HG02610 (cell line): Measurements from ENCODE around the gene SLC16A9.
A peak's percentile ranks its signal among the peaks of the same experiment; 100 is the strongest.
"Not testable (repeated sequence)": the region's sequence is repeated elsewhere in the genome, so short reads cannot be mapped to it uniquely, and the experiment has no call there.

Source experiments
- ATAC-seq: cut with Tn5 transposase; IDR thresholded peaks from one replicate; pipeline ENCODE4 v1.9.1; 2021; ENCODE audit warnings: mild to moderate bottlenecking, moderate library complexity; ENCODE audit not compliant: unreplicated experiment

SLC16A9 gene

DNA sequence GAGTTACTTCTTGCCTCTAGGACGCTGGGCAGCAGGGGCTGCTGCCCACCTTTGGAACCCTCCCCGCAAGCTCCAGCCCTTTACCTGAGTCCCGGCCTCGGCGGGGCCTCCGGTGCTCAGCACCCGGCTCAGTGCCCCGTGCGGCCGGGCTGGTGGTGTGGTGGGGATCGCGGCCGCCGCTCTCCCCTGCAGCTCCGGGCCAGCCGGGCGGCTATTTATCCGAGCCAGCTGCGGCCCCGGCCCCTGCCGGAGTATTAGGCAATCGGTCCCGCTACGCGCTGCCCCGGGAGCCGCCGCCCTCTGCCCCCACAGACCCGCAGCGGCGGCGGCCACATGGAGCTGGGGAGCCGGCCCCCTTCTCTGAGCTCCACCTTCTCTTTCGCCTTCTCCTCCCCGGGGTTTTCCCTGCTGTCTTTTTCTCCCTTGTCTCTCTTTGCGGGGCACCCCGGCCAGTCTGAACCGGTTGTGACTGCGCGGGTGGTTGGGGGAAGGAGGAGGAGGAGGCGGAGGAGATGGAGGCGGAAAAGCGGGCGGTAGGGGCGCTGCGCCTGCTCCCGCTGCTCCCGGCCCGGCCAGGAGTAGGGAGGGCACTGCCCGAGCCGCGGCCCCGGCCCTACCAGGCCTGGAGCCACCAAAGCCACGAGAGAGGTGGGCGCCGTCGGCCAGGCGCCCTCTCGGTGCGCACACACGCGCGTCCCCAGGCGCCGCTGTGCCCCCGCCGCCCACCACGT, at the start of gene SLC16A9:
Gene SLC16A9 (minus strand): TSS at position 456 of the 731 bp plus-strand sequence. CDS start 25,559 bp downstream, outside the sequence.
- ATAC-seq, result peak; percentile 95

DNA sequence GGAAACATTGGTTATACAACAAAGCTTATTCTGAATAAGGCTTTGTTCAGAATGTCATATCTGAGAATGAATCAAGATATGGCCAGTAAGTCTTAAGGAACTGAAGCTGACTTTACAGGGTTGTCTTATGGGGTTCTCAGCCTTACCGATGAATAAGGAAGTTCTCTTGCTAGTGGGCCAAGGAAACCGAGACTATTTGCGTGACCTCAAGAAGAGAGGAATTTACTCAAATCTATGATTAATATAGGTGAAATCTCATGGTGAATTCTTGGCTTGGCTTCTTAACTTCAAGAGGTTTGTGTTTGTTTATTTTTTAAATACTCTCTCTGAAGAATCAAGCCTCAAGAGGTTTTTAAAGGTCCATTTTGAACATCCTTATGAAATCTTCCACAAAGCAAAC, 48.3 kb upstream of the SLC16A9 start:
- no peak for ATAC-seq

DNA sequence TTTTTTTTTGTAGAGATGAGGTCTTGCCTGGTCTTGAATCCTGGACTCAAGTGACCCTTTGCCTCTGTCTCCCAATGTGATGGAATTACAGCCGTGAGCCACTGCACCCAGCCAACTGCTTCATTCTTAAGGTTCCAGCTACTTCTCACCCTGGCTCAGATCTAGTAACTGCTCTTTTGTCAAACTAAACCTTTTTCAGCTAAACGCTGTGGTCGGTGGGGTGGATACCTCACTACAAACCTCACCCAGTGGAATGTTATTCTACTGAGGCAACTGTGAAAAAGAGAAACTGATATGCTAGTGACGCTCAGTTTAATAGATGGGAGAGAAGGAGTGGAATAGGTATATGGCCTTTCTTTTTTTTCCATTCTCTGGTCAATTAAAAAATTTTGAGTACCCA, 45.3 kb upstream of the SLC16A9 start:
- ATAC-seq, result no peak

DNA sequence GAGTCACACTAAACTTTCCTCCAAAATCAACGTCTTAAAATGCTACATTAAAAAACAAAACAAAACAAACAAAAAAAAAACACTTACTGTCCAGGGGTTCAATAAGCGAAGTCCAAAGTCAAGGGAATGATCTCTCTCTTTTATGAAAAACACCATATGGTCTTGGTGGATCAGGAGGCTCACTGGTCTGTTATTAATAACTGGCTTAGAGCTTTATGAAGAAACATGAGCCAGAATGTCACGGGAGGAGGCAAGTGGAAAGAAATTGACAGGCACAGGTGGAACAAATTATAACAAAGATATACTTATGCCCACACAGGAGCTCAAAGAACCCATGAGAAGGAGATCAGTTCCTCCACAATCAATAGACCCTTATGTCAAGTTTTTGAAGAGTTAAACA, 43.6 kb upstream of the SLC16A9 start, which contains the start of gene MRLN:
Gene MRLN (minus strand): TSS at position 189 of the 400 bp plus-strand sequence.
- no peak for ATAC-seq

- no peak for ATAC-seq
Observed at GRCh38 chr10:59752278-59752940, 42.8 kb upstream of the SLC16A9 start.

GRCh38 chr10:59750155-59750945, 40.7 kb upstream of the SLC16A9 start:
- ATAC-seq, result no peak

DNA sequence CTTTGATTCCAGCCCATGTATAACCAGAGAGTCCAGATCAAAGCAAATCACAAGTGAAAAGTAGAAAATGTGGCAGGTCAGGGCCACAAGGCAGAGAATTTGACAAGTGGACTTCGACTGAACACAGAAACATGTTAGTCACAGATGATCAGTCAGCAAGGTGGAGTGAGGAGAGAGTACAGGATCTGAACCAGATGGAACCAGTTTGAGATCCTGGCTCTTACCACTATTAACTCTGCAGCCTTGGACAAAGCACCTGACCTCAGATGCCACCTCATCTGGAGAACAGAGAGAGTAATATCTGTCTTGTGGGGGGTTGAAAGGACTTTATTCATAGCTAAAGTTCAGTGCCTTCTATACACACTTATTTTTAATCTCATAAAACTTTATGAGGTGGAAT, 39.2 kb upstream of the SLC16A9 start:
- ATAC-seq, result peak; percentile 82

- ATAC-seq, result no peak
Observed at GRCh38 chr10:59745163-59745650, 35.6 kb upstream of the SLC16A9 start.

- not testable (repeated sequence) for ATAC-seq
Observed at GRCh38 chr10:59744762-59745161, 35.1 kb upstream of the SLC16A9 start.

DNA sequence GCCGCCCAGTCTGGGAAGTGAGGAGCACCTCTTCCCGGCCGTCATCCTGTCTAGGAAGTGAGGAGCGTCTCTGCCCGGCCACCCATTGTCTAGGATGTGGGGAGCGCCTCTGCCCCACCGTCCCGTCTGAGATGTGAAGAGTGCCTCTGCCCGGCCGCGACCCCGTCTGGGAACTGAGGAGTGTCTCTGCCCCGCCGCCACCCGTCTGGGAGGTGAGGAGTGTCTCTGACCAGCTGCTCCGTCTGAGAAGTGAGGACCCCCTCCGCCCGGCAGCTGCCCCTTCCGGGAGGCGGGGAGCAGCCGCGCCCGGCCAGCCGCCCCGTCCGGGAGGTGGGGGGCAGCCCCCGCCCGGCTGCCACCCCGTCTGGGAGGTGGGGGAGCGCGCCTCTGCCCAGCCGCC, 34.5 kb upstream of the SLC16A9 start:
- not testable (repeated sequence) for ATAC-seq

DNA sequence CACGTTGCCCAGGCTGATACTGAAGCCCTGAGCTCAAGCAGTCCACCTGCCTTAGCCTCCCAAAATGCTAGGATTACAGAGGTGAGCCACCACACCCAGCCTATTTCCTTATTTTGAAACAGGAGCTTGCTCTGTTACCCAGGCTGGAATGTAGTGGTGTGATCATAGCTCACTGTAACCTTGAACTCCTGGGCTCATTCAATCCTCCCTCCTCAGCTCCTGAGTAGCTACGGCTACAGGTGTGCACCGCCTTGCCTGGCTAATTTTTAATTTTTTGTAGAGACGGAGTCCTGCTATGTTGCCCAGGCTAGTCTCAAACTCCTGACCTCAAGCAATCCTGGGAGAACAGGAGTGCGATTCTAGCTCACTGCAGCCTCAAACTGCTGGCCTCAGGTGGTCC, 31.9 kb upstream of the SLC16A9 start:
- no peak for ATAC-seq

- ATAC-seq, result no peak
Observed at GRCh38 chr10:59741048-59741447, 31.4 kb upstream of the SLC16A9 start.

- no peak for ATAC-seq
Observed at GRCh38 chr10:59736749-59737148, 27.1 kb upstream of the SLC16A9 start.

DNA sequence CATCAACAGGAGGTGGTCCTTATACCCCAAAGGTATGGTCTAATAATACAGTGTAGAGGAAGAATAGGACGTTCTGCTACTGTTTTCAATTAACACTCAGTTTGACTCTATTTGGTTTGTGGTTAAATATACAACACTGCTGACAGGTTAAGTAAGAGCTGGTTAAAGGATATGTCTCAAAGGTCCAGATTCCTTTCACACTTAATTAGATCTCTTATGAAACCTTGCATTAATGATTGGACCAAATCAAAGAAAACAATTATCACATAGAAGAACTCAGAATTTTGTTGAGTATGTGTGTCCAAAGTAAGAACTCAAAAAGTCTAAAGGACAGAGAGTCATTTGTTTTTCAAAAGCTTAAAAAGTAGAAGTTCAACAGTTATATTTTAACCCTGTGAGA, 25.6 kb upstream of the SLC16A9 start:
- ATAC-seq, result no peak

- no peak for ATAC-seq
Observed at GRCh38 chr10:59734014-59734462, 24.4 kb upstream of the SLC16A9 start.

- not testable (repeated sequence) for ATAC-seq
Observed at GRCh38 chr10:59733321-59734013, 23.8 kb upstream of the SLC16A9 start.

- ATAC-seq, result not testable (repeated sequence)
Observed at GRCh38 chr10:59732849-59733248, 23.2 kb upstream of the SLC16A9 start.

DNA sequence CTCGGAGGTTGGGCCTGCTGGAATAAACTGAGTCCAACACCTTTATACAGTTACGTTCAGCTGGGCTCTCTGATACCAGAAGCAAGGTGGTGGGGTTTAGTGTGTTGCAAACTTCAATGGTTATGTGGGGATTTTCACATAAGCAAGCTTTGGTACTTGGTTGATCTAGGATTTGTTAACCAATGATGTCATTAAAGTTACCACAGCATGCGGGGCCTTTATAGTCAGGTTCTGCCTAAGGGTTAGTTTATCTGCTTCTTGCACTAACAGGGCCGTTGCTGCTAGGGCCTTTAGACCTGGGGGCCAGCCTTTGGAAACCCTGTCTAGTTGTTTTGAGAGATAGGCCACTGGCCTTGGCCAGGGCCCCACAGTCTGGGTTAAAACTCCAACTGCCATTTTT, 19.5 kb upstream of the SLC16A9 start:
- ATAC-seq, result not testable (repeated sequence)

DNA sequence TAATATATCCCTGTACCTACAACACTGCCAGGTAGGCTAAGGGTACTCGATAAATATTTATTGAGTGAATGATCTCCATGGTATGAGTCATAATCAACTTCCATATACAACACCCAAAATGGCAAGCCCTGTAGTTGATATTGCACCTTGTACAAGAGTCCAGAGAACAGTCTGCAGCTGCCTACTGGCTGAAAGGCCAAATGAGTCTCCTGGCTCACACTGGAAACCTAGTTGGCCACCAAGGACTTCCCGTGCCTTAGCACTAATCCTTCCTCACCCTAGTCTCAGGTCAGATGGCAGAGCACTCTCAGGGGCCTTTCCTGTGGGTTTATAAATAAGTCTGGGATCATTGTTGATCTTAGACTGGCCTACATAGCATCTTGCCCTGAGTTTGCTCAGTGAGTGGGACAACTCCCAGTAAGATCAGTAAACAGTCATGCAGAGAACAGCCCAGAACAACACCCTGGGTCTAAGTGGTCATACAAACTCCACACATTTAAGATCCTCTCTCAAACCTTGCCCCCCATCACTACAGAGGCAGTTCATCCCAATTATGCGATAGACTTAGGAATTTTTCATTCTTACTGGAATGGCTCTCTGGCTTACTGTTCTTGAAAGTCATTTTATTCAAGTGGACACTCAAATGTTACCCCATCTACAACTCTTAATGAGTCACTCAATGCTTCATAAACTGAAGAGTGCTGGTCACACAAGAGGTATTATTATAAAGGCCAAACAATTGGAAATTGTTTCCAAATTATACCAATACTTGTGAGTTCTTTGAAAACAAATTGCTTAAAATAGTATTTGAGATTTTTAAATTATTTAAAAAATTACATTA, 14.7 kb upstream of the SLC16A9 start:
- no peak for ATAC-seq

DNA sequence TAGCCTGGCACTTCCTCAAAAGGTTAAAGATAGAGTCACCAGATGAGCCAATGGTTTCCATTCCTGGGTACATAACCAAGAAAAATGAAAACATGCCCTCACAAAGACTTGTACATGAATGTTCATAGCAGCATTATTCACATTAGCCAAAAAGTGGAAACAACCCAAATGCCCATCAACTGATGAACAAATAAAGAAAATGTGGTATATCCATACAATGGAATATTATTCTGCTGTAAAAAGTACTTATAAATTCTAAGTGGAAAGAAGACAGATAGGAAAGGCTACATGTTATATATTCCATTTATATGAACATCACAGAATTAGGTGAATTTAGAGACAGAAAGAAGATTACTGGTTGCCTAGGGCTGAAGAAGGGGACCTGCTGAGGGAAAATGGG, 10.7 kb upstream of the SLC16A9 start:
- no peak for ATAC-seq
